ENCODE results near the gene ERMP1. TPM values are rescaled to one million over a fixed set of nuclear protein-coding genes. Genes with fewer than 3 reads are reported as not detected.
"Not testable (repeated sequence)": the region's sequence is repeated elsewhere in the genome, so short reads cannot be mapped to it uniquely, and the experiment has no call there.

ERMP1 gene, protein sequence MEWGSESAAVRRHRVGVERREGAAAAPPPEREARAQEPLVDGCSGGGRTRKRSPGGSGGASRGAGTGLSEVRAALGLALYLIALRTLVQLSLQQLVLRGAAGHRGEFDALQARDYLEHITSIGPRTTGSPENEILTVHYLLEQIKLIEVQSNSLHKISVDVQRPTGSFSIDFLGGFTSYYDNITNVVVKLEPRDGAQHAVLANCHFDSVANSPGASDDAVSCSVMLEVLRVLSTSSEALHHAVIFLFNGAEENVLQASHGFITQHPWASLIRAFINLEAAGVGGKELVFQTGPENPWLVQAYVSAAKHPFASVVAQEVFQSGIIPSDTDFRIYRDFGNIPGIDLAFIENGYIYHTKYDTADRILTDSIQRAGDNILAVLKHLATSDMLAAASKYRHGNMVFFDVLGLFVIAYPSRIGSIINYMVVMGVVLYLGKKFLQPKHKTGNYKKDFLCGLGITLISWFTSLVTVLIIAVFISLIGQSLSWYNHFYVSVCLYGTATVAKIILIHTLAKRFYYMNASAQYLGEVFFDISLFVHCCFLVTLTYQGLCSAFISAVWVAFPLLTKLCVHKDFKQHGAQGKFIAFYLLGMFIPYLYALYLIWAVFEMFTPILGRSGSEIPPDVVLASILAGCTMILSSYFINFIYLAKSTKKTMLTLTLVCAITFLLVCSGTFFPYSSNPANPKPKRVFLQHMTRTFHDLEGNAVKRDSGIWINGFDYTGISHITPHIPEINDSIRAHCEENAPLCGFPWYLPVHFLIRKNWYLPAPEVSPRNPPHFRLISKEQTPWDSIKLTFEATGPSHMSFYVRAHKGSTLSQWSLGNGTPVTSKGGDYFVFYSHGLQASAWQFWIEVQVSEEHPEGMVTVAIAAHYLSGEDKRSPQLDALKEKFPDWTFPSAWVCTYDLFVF
- total RNA-seq, result 10 to 100 TPM; 11.5 to 12.4 TPM

DNA sequence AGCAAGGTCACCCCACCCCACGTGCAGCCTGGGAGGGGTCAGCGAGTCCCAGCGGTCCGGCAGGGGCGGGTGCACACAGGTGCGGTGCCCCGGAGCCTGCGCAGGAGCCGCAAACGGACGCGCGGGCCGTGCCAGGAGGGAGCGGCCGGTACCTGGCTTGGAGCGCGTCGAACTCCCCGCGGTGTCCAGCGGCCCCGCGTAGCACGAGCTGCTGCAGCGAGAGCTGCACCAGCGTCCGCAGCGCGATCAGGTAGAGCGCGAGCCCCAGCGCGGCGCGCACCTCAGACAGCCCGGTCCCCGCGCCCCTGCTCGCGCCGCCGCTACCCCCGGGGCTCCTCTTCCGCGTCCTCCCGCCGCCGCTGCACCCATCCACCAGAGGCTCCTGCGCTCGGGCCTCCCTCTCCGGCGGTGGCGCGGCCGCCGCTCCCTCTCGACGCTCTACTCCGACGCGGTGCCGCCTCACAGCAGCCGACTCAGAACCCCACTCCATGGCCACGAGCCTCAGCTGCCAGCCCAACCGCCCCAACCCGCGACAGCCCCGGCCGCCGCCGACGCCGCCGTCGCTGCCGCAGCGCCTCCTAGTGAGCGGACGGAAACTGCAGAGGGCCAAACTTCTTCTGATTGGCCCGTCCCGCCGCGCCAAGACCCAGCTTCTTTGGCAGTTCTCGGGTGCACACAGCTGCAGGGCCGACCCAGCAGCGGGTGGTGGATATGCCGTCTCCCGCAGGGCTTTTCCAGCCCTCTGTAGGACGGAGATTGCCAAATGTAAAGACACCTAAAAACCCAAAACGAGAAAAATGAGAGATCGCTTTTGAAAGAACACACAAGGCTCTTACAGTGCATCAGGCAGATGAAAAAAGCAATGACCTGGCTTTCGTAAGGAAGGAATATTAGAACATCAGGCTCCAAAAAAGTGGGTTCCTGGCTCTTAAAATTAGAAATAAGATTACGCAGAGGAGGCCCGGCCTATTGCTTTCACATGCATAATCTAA lies at the start of gene ERMP1:
ERMP1 (minus strand) TSS at position 580 of the 992 bp plus-strand sequence; CDS start at position 490, 90 bp downstream.
- POLR2A ChIA-PET, result interaction anchor here (1.2 to 1.8 kb wide), 4 partner anchors 9 to 204 kb away, joined by 3 to 11 read pairs (median 6); partner anchors contain the start of gene RIC1
- CTCF ChIA-PET, result interaction anchor here (0.7 to 3.9 kb wide), 6 partner anchors 10 to 178 kb away, joined by 3 to 28 read pairs (median 4); no protein-coding TSS in a partner anchor

DNA sequence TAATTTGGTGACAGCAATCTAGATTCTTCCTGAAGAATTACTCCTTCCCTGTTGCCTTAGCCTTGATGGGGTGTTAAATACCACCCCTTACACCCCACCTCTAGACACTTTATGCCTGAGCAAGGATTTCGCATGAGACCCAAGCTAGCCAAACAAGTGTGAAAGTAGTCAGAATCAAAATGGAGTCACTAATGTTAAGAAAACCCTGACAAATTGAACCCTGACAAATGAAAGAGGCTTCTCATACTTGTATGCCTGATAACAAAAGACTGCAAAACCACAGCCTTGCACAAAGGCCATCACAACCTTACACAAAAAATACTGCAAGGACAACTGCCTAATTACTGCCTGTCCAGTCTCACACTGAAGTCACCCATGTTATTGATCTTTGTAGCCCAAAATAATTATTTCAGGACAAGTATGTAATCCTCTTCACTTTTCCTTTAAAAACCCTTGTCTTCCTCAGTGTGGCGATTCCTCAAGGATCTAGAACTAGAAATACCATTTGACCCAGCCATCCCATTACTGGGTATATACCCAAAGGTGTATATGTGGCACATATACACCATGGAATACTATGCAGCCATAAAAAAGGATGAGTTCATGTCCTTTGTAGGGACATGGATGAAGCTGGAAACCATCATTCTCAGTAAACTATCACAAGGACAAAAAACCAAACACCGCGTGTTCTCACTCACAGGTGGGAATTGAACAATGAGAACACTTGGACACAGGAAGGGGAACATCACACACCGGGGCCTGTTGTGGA lies 49.5 kb upstream of the ERMP1 start:
- POLR2A ChIA-PET, result not testable (repeated sequence)
- CTCF ChIA-PET, result interaction anchor here (0.7 kb wide), 1 partner anchor 78 kb away, joined by 4 read pairs; no protein-coding TSS in a partner anchor

DNA sequence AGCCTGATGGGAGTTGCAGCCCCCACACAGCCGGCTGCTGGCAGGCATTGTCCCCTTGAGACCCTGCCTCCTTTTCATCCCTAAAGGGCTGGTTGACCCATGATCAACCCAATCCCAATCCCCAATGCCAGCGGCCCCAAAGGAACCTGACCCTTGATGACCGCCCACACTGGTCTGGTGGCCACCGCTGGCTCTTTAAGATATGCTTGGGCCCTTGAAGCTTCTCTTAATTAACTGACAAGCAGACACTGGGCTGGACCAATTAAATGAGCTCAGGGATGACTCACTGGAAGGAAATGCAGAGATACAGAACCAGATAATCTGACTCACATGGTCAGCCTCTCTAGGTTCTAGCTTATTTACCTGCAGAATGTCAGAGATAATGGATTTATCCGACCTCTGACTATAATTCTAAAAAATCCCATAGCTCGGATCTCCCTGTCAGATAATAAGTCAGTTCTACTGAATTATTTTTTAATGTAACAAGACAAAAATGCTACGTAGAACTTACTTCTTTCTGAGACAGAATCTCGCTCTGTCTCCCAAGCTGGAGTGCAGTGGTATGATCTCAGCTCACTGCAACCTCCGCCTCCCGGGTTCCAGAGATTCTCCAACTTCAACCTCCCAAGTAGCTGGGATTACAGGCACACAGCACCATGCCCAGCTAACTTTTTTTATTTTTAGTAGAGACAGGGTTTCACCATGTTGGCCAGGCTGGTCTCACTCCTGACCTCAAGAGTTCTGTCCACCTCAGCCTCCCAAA lies 46.7 kb upstream of the ERMP1 start:
- POLR2A ChIA-PET, result no interaction called here
- CTCF ChIA-PET, result interaction anchor here (0.8 to 1.1 kb wide), 2 partner anchors 57 to 175 kb away, joined by 3 to 4 read pairs; no protein-coding TSS in a partner anchor

DNA sequence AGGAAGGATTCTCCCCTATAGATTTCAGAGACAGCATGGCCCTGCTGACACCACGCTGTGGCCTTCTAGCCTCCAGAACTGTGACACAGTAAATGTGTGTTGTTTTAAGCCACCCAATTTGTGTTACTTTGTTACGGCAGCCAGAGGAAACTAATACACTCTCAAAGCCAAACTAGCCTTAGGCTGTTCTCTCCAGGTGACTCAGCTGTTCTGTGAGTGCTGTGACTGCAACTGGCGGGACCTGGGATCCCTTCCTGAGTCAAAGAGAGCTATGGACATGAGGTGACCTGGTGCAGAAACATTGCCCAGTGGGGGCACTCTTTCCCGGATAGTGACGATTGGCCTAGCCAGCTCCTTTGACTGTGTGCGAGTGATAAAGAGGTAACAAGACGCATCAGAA lies 43.8 kb upstream of the ERMP1 start:
- ChIA-PET CTCF (interaction anchor here (1.2 kb wide), 1 partner anchor 9 kb away, joined by 4 read pairs; no protein-coding TSS in a partner anchor), POLR2A (no interaction called here)

DNA sequence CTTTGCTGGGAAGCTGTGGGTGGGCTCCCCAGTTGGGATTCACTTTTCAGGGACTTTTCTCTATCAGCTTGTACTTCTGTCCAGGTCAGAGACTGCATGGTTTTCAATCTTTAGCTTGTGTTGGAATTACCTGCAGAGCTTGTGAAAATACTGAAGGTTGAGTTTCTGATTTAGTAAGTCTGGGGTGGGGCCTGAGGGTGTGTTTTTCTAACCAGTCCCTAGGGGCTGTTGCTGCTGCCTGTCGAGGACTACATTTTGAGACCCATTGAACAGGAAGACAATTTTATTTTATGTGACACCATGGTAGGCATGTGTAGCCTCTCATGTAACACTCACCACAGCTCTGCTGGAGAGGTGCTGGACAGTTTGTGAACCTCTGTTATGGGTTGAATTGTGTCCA lies 43.1 kb upstream of the ERMP1 start:
- CTCF ChIA-PET, result no interaction called here
- POLR2A ChIA-PET, result no interaction called here

DNA sequence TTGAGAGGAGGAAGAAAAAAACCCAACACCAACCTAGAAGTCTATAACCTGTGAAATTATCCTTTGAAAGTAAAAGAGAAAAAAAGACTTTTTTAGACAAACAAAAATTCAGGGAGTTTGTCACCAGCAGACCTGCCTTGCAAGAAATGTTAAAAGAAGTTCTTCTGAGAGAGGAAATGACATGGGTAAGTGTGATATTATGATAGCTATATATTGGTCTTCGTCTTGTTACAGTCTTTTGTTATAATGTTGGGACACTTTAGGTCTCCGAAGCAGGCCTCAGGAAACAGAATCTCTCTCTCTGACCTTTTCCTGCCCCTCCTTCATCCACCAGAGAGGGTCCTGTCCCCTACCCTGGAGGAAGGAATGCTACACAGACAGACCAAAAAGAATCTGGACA lies 41.1 kb upstream of the ERMP1 start:
- CTCF ChIA-PET, result interaction anchor here (1.1 kb wide), 1 partner anchor 42 kb away, joined by 3 read pairs; no protein-coding TSS in a partner anchor
- POLR2A ChIA-PET, result no interaction called here

DNA sequence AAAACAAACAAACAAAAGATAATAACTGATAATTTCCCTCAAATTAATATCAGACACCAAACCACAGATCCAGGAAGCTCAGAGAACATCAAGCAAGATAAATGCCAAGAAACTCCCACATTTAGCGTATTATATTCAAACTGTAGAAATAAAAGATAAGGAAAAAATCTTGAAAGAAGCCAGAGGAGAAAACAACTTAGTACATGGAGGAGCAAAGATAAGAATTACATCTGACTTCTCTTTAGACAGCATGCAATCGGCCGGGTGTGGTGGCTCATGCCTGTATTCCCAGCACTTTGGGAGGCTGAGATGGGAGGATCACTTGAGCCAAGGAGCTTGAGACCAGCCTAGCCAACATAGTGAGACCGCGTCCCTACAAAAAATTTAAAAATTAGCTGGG lies 40.5 kb upstream of the ERMP1 start:
- CTCF ChIA-PET, result interaction anchor here (1.1 kb wide), 1 partner anchor 41 kb away, joined by 3 read pairs; no protein-coding TSS in a partner anchor

DNA sequence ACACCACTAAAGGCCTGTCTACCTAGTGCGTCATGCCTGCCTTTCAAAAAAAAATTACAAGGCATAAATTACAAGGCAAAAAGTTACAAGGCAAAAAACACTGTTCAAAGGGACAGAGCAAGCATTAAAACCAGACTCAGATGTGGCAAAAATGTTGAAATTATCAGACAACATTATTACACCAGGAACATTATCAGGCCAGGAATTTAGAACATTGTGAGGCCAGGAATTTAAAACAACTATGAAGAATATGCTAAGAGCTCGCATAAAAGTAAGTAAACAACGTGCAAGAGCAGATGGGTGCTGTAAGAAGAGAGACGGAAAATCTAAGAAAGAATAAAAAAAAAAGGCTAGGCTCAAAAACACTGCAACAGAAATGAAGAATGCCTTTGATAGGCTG lies 39.6 kb upstream of the ERMP1 start:
- POLR2A ChIA-PET, result no interaction called here
- CTCF ChIA-PET, result no interaction called here

More for the DNA sequence above, 40.5 kb upstream of the ERMP1 start:
- POLR2A ChIA-PET, result no interaction called here

DNA sequence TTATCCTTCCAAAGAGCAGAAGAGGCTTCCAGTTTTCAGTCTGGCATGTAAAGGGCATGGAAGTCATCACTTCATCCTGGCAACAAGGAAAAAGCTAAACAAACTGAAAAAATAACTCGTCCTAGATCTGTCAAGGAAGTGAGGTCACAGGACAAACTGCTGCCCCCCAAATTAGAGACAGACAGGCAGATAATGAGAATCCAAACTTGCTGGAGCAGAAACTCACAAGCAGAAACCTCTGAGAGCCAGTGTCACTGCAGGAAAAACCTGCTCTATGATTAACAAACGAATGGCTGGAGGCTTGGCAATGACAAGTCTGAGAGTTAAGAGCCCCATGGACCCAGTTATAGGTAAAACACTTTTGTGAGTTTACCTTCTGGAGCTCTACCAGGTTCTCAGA lies 38.9 kb upstream of the ERMP1 start:
- POLR2A ChIA-PET, result no interaction called here
- CTCF ChIA-PET, result no interaction called here

DNA sequence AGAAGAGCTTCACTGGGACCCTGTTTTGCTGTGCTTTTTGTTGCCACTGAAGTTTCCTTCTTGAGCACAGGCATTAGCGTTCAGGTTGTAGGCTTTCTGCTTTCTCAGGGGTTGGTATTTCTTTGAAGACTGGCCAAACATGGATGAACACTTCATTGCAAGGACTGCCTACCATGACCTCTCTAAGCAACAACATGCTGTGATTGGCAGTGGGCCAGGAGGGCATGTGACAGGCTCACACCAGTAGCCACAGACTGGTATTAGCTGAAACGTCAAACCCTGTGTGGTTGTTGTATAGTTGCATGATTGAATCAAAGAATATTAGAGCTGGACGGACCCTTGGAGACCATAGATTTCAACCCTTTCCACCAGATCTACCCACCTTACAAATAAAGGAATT lies 37.8 kb upstream of the ERMP1 start:
- POLR2A ChIA-PET, result no interaction called here
- CTCF ChIA-PET, result interaction anchor here (1.3 to 2.3 kb wide), 2 partner anchors 15 to 184 kb away, joined by 3 to 6 read pairs; no protein-coding TSS in a partner anchor

DNA sequence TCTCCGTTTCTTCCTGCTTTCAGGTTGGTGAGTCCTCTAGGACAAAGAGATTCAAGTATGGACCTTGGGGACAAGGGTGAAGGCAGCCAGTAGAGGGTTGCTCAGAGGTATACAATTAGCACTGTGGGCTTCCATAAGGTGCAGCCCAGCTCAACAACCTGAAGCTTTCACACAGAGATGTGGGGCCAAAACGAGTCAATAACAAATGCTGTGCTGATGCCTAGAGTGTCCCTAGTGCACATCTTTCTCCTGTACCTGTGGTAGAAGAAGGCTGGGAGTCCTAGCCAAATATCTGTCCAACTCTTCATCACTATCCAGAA lies 37.1 kb upstream of the ERMP1 start:
- ChIA-PET POLR2A (interaction anchor here (0.5 kb wide), 1 partner anchor 1935 kb away, joined by 5 read pairs; no protein-coding TSS in a partner anchor), CTCF (interaction anchor here (1.3 to 2.3 kb wide), 2 partner anchors 16 to 184 kb away, joined by 3 to 6 read pairs; no protein-coding TSS in a partner anchor)

DNA sequence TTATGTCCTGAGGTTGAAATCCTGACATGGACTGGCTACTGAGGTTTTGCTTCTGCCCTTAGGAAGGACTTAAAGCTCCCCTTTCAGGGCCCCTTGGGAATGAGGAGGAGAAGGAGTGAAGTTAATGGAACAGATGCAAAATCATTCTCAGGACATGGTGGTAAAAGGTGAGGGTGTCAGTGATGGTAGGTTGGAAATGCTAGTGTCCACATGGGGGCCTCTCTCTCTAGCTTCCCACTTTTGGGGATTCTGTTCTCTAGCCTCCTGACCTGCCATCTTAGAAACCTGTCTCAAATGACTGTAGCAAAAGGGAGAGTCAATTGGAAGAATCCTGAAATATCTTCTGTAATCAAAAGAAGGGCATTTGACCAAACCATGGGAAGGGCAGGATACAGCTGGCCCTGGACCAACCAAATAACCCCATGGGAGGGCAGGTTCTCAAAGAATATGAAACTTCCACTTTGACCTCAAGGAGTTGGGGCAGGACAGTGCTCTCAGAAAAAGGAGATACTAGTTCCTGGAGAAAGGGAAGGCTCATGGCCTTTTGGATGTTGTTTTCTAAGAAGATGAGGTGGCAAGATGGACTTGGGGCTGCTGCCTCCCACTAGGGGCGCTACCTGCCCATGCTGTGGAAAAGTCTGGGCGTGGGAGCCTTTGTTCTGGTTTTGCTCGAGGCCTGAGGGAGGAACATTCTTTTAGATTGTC lies 36.5 kb upstream of the ERMP1 start:
- ChIA-PET CTCF (interaction anchor here (0.7 to 2.3 kb wide), 3 partner anchors 16 to 185 kb away, joined by 3 to 6 read pairs (median 3); no protein-coding TSS in a partner anchor), POLR2A (interaction anchor here (0.5 kb wide), 1 partner anchor 1935 kb away, joined by 5 read pairs; no protein-coding TSS in a partner anchor)

DNA sequence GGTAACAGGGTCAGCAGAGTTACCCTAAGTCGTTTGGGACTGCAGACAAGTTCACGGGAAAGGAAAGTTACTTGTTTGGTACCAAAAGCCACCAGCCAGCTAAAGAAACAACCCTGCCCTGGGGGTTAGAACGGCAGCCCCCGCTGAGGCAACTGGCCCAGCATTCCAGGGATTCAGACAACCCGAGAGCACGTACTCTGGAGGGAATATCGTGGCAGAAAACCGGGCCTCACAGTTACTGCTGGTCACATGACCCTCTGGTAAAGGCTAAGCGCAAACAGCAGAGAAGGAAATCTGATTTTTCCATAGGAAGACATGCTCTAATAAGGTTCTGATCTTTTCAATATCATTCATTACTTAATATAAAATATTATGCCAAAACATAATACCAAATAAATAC lies 35.3 kb upstream of the ERMP1 start:
- POLR2A ChIA-PET, result no interaction called here
- CTCF ChIA-PET, result no interaction called here

DNA sequence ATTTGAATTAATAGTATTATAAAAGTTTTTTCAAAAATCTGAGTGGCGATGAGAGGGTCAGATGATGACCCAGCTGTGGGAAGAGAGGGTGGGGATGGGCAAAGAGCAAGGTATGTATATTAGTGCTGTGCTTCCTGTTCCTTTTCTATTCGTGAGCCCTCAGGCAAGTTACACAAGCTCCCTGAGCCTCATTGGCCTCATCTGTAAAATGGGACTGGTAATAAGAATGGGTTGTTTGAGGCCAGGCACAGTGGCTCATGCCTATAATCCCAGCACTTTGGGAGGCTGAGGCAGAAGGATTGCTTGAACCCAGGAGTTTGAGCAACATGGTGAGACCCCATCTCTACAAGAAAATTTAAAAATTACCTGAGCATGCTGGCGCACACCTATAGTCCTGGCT lies 33.8 kb upstream of the ERMP1 start:
- POLR2A ChIA-PET, result no interaction called here
- CTCF ChIA-PET, result no interaction called here

DNA sequence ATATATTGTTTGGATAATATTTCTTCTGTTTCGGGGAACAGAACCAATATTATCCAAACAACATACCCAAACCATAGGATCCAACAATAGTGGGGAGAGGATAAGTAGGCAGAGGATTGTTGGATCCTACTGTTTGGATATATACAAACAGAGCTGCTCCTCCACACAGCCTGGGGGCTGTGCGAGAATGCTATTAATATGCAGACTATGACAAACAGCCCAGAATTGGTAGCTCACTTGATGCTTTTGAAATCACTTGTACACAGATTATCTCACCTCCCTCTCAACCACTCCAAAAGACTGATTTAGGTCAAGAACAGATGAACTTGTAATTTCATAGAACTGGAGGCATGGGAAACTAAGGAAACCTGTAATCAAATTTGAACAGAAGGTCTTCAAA lies 33.4 kb upstream of the ERMP1 start:
- POLR2A ChIA-PET, result no interaction called here
- CTCF ChIA-PET, result no interaction called here

DNA sequence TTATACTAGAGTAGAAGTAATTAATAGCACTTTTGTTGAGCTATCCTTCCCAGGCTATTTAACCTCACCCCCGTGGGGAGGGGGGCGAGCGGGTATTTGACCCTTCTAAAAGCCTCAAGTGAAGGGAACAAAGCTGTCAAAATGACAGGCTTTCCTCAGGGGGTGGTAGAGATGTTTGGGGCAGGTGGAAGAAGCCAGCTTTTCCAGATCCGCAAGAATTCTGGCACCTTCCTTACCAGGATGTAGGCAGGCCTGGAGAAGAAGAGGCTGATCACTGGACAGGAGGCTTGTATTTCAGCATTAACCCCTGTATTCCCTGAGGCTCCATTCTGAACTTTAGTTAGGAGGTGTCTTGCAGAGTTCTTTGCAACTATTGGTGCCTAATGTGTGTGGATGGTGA lies 31.5 kb upstream of the ERMP1 start:
- ChIA-PET POLR2A (no interaction called here), CTCF (interaction anchor here (1.3 kb wide), 1 partner anchor 39 kb away, joined by 3 read pairs; no protein-coding TSS in a partner anchor)
